ENCODE data around the gene CADPS.

- TF ChIP-seq CTCF (IDR thresholded peaks at IDR 0.05; ENCODE audit: poor library complexity, severe bottlenecking) (no peak), MXI1 (conservative IDR thresholded peaks at IDR 0.05; ENCODE audit: poor library complexity, severe bottlenecking) (no peak), POLR2AphosphoS5 (IDR thresholded peaks at IDR 0.05) (no peak), EP300 (conservative IDR thresholded peaks at IDR 0.05; ENCODE audit: poor library complexity, severe bottlenecking) (no peak), EZH2 (IDR thresholded peaks at IDR 0.05; ENCODE audit: borderline replicate concordance, insufficient read depth, low read length, poor library complexity, severe bottlenecking) (no peak), REST (IDR thresholded peaks at IDR 0.05; ENCODE audit: borderline replicate concordance) (no peak), SMC3 (conservative IDR thresholded peaks at IDR 0.05; ENCODE audit: poor library complexity) (no peak), RAD21 (conservative IDR thresholded peaks at IDR 0.05) (no peak), TAF1 (IDR thresholded peaks at IDR 0.05; ENCODE audit: low read depth) (no peak)
Observed at GRCh38 chr3:62602987-62603386, 272.2 kb downstream of the CADPS start.

All from neural cell (in vitro differentiated cells).